ENCODE results near the gene WASF2.

The WASF2 gene

DNA sequence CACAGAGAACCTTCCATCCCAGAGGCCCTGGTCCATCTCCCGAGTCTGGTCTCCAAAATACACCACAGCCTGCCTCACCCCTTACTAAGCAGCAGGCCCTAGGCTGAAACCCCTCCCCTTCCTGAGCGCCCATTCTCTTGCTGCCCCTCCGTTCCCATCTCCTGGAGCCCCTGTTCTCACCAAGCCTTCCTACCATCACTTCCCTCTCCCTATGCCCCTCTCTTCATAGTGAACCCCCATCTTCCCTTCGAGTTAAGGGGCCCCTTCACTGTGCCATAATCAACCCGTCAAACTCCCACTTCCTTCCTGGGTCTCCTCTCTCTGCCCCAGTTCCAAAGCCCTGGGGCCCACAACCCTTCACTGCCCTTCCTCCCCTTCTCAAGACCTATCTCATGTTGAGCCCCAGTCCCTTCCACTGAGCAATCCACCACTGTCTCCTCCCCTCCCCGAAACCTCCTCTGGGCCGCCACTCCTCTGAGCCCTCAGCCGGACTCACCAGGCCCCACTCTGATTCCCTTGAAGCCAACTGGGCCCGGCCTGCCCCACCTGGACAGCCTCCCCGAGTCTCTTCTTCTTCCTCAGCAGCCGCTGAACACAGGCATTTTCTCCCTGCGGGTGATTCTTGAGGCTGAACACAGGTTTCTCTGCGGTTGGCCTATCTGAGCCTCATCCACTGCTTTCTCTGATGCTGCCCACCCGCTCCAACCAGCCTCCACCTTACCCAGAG is 42.2 kb upstream of the WASF2 start:
- DNase-seq (ENCODE audit: extremely low read depth, low read depth), result no peak
- no peak overlapping the region for H3K4me3 ChIP-seq (replicated peaks; ENCODE audit: low read depth, low read length)
- TF ChIP-seq CTCF (IDR thresholded peaks at IDR 0.05; ENCODE audit: low read depth, low read length, missing control alignments), result no peak

- no peak for TF ChIP-seq CTCF (IDR thresholded peaks at IDR 0.05; ENCODE audit: low read depth, low read length, missing control alignments)
- H3K4me3 ChIP-seq (replicated peaks; ENCODE audit: low read depth, low read length), result no peak overlapping the region
- DNase-seq (ENCODE audit: extremely low read depth, low read depth), result no peak
Observed at GRCh38 chr1:27530192-27530591, 40.2 kb upstream of the WASF2 start.

GRCh38 chr1:27529704-27530018 is 39.7 kb upstream of the WASF2 start:
- DNase-seq (ENCODE audit: extremely low read depth, low read depth), result no peak
- no peak for TF ChIP-seq CTCF (IDR thresholded peaks at IDR 0.05; ENCODE audit: low read depth, low read length, missing control alignments)
- H3K4me3 ChIP-seq (replicated peaks; ENCODE audit: low read depth, low read length), result no peak overlapping the region

DNA sequence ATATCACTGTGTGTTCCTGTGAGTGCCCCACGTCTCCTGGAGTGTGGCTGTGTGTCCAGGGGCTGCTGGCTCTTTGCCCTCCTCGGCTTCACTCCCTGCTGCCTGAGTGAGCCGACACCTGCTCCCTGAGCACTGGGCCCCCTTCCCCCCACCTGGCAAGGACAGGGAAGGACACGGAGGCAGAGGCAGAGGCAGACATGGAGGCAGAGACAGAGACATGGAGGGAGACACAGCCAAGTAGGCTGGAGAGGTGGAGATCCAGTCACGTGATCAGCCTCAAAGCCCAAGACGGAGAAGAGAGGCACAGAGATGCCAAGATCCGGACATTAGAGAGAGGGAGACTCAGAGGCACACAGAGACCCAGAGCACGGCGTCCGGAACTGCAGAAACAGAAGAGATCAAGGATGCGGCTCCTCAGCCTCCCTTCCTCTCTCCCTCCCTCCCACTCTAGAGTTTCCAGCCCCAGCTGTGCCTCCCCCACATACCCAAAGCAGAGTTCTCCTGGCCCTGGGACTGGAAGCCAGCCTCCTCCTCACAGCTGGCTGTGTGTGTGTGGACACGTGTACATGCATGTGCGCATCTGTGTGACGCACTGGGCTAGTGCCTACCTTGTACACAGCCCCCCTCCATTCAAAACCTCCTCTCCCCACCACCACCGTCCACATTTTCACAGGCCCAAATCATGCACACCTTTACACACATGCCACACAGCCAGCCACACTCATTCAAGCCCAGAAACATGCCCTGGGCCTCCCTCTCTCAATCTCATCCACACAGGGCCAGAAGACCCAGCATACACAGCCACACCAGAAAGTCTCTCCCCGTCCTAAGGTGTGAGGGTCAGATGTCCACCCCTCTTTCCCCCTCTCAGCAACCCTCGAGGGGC is 39.1 kb upstream of the WASF2 start:
- no peak for TF ChIP-seq CTCF (IDR thresholded peaks at IDR 0.05; ENCODE audit: low read depth, low read length, missing control alignments)
- no peak overlapping the region for H3K4me3 ChIP-seq (replicated peaks; ENCODE audit: low read depth, low read length)
- DNase-seq (ENCODE audit: extremely low read depth, low read depth), result no peak

DNA sequence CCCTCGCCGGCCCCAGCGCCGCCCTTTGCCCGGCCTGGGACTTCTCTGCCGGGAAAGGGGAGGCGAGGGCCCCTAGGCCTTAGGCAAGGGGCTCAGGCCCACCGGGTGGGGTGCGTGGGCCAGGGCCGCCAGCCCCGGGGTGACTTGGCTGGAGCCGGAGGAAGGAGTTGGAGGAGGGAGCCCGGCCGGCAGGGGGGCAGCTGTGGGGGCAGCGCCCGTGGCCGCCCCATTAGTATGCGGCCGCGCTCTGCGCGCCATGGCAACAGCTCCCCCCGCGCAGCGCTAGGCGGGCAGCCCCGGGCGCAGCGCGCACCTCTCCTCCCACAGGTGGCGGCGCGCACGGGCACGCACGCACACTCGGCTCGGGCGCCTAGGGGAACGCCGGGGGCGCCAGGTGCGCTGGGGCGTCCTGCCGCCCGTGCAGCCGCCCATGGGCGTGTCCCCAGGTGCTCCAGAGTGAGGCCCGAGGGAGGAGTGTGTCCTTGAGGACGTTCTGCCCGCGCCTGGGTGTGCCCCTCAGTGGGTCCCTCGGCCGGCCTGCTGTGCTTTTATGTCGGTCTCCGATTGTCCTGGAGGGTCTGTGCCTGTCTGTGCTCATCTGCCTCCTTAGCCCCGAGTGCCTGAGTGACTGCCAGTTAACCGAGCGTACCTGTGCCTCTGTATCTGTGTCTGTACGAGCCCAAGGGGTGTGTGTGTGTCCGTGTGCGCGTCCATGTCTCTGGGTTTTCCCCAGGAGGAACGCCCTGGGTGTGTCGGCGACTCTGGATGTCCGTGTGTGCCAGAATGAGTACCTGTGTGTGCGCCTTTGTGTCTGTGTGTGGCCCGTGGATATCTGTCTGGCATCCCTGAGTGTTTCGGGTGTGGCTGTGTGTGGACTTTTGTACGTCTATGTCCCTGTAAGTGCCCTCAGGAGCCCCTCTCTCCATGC is 38.2 kb upstream of the WASF2 start:
- no peak for TF ChIP-seq CTCF (IDR thresholded peaks at IDR 0.05; ENCODE audit: low read depth, low read length, missing control alignments)
- no peak for DNase-seq (ENCODE audit: extremely low read depth, low read depth)
- H3K4me3 ChIP-seq (replicated peaks; ENCODE audit: low read depth, low read length), result no peak overlapping the region

DNA sequence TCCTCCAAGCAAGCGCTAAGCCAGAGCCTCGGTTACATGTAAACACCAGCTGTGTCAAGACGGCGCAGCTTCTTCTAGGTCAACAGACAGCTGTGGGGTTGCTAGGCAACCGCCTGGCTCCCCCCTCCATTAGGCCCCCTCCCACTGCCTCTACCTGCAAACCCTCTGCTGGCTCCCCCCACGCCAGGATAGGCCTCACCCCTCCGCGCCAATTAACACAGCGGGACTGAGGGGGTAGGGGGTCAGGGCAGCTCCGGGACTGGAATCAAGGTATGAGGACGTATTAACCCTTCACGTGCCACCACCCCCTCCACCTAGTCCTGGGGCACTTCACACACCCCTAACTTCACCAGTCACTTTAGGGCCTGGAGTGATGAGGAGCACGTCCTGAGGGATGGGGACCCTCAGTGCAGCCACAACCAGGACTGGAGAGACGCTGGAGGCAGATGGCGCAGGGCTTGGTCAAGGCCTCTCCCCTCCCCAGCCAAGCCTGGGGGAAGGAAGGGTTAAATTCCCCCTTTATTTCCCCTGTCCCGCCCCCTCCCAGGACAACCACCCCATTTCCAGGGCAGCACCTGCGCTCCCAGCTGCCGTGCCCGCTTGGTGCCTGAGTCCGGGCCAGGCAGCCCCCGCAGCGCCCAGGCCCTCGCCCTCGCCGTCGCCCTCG is 37.4 kb upstream of the WASF2 start:
- TF ChIP-seq CTCF (IDR thresholded peaks at IDR 0.05; ENCODE audit: low read depth, low read length, missing control alignments), result no peak
- DNase-seq (ENCODE audit: extremely low read depth, low read depth), result no peak
- no peak overlapping the region for H3K4me3 ChIP-seq (replicated peaks; ENCODE audit: low read depth, low read length)
